T follicular helper cell (primary cell): ENCODE results near the gene UQCRC1.
"Not testable (repeated sequence)": the region's sequence is repeated elsewhere in the genome, so short reads cannot be mapped to it uniquely, and the experiment has no call there.

Experiments
- DNase-seq: peaks from one replicate; pipeline ENCODE4 v3.0.0-alpha.2; 2020; ENCODE audit warnings: low read depth

UQCRC1 gene

GRCh38 chr3:48553886-48554845 is 55.3 kb downstream of the UQCRC1 start:
- DNase-seq: no peak

- no peak for DNase-seq
These were observed 56.1 kb downstream of the UQCRC1 start for GRCh38 chr3:48553361-48553760.

GRCh38 chr3:48552111-48552951 is 57.1 kb downstream of the UQCRC1 start:
- no peak for DNase-seq

- DNase-seq: not testable (repeated sequence)
These were observed 57.8 kb downstream of the UQCRC1 start for GRCh38 chr3:48551651-48552050.
